ENCODE data around the gene TRAF6. TPM values are rescaled to one million over a fixed set of nuclear protein-coding genes. Genes with fewer than 3 reads are reported as not detected.

TRAF6 gene
- total RNA-seq, 2 donors from 2014 or later = 10.0 to 10.7 TPM

- Histone ChIP-seq H3K4me1 (peaks cover 0 to 54% of the 10 kb centered on the region in 2 donors), H3K4me3 (no peak overlapping the region), H3K36me3 (peaks cover 37% of the 10 kb centered on the region), H3K27me3 (no peaks in the 10 kb centered on the region), H3K27ac (peak overlapping the region; percentile 69 to 81), H3K9me3 (no peaks in the 10 kb centered on the region)
- TF ChIP-seq CTCF (IDR thresholded peaks at IDR 0.05) = no peak
- DNase-seq (ENCODE audit: low spot score) = no peak
These were observed 8.8 kb downstream of the TRAF6 start for GRCh38 chr11:36501236-36501635.

- H3K4me1 ChIP-seq = peaks cover 0 to 45% of the 10 kb centered on the region in 2 donors
- peak overlapping the region; percentile 69 to 81 for H3K27ac ChIP-seq
- peaks cover 46% of the 10 kb centered on the region for H3K36me3 ChIP-seq
- no peak overlapping the region for H3K4me3 ChIP-seq
- no peak for TF ChIP-seq CTCF (IDR thresholded peaks at IDR 0.05)
- DNase-seq (ENCODE audit: low spot score) = no peak
- no peaks in the 10 kb centered on the region for H3K9me3 ChIP-seq
- H3K27me3 ChIP-seq = no peaks in the 10 kb centered on the region
These were observed 9.8 kb downstream of the TRAF6 start for GRCh38 chr11:36500315-36500721.

- Histone ChIP-seq H3K27ac (peak overlapping the region in 1 of 2 donors; percentile 81), H3K9me3 (no peaks in the 10 kb centered on the region), H3K27me3 (no peaks in the 10 kb centered on the region), H3K4me3 (no peak overlapping the region), H3K36me3 (peaks cover 56% of the 10 kb centered on the region), H3K4me1 (peaks cover 0 to 41% of the 10 kb centered on the region in 2 donors)
- DNase-seq (ENCODE audit: low spot score) = no peak
- TF ChIP-seq CTCF (IDR thresholded peaks at IDR 0.05) = no peak
These were observed 10.8 kb downstream of the TRAF6 start for GRCh38 chr11:36499315-36499714.

- no peaks in the 10 kb centered on the region for H3K27me3 ChIP-seq
- H3K4me1 ChIP-seq = peaks cover 0 to 41% of the 10 kb centered on the region in 2 donors
- peaks cover 62% of the 10 kb centered on the region for H3K36me3 ChIP-seq
- no peak overlapping the region for H3K27ac ChIP-seq
- H3K4me3 ChIP-seq = no peak overlapping the region
- TF ChIP-seq CTCF (IDR thresholded peaks at IDR 0.05) = no peak
- no peaks in the 10 kb centered on the region for H3K9me3 ChIP-seq
- DNase-seq (ENCODE audit: low spot score) = no peak
These were observed 11.4 kb downstream of the TRAF6 start for GRCh38 chr11:36498721-36499120.

- Histone ChIP-seq H3K4me1 (no peaks in the 10 kb centered on the region), H3K27ac (no peak overlapping the region), H3K9me3 (no peaks in the 10 kb centered on the region), H3K27me3 (no peaks in the 10 kb centered on the region), H3K36me3 (peaks cover 86% of the 10 kb centered on the region), H3K4me3 (no peak overlapping the region)
- DNase-seq (ENCODE audit: low spot score) = no peak
- no peak for TF ChIP-seq CTCF (IDR thresholded peaks at IDR 0.05)
These were observed 16.7 kb downstream of the TRAF6 start for GRCh38 chr11:36493332-36493731.

- Histone ChIP-seq H3K9me3 (no peaks in the 10 kb centered on the region), H3K4me3 (no peak overlapping the region), H3K27me3 (no peaks in the 10 kb centered on the region), H3K27ac (no peak overlapping the region), H3K4me1 (peaks cover 0 to 5% of the 10 kb centered on the region in 2 donors), H3K36me3 (peaks cover 84% of the 10 kb centered on the region)
- TF ChIP-seq CTCF (IDR thresholded peaks at IDR 0.05) = peak; percentile 61 to 81
- no peak for DNase-seq (ENCODE audit: low spot score)
These were observed 17.3 kb downstream of the TRAF6 start for GRCh38 chr11:36492724-36493304.
